IPS-20b (cell line): ENCODE data around the gene TMCC3.

Experiments
- H3K27ac ChIP-seq: one replicate; pipeline ENCODE4 v1.5.1; 2013; ENCODE audit warnings: low read length
- H3K27me3 ChIP-seq: 2 replicates; pipeline ENCODE4 v1.6.1; 2013; ENCODE audit warnings: mild to moderate bottlenecking, low read length, inconsistent platforms; ENCODE audit not compliant: insufficient read depth
- H3K36me3 ChIP-seq: 2 replicates; pipeline ENCODE4 v1.6.1; 2013; ENCODE audit warnings: low read depth, mild to moderate bottlenecking, inconsistent platforms, low read length, moderate library complexity; ENCODE audit not compliant: insufficient read depth
- H3K4me1 ChIP-seq: 2 replicates; pipeline ENCODE4 v1.6.1; 2013; ENCODE audit warnings: mild to moderate bottlenecking, control low read depth, inconsistent platforms, low read length, moderate library complexity; ENCODE audit not compliant: insufficient read depth
- H3K4me3 ChIP-seq: 2 replicates; pipeline ENCODE4 v1.5.1; 2013; ENCODE audit warnings: mild to moderate bottlenecking, low read length, inconsistent platforms
- H3K9ac ChIP-seq: 2 replicates; pipeline ENCODE4 v1.6.1; 2013; ENCODE audit warnings: low read depth, mild to moderate bottlenecking, inconsistent platforms, low read length, moderate library complexity
- H3K9me3 ChIP-seq: 2 replicates; pipeline ENCODE4 v1.6.1; 2013; ENCODE audit warnings: mild to moderate bottlenecking, low read depth, low read length, inconsistent platforms; ENCODE audit not compliant: insufficient read depth

The TMCC3 gene

DNA sequence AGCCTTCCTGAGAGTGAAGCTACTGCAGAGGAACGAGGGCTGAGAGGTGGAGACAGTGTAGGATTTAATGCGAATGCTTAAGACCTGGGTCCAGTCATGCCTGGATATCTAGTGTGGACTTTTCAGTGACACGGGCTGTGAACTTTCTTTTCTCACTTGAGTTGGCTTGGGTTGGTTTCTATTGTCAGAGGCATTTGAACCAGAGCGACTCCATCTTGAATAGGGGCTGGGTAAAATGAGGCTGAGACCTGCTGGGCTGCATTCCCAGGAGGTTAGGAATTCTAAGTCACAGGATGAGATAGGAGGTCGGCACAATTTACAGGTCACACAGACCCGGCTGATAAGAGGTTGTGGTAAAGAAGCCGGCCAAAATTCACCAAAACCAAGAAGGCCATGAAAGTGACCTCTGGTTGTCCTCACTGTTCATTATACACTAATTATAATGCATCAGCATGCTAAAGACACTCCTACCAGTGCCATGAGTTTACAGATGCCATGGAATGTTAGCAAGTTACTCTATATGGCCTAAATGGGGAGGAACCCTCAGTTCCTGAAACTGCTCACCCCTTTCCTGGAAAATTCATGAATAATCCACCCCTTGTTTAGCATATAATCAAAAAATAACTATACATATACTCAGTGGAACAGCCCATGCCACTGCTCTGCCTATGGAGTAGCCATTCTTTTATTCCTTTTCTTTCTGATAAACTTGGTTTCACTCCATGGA, 34.2 kb upstream of the TMCC3 start:
- H3K27me3 ChIP-seq = no peaks in the 10 kb centered on the region
- H3K9me3 ChIP-seq = no peaks in the 10 kb centered on the region
- H3K36me3 ChIP-seq = no peaks in the 10 kb centered on the region
- no peak overlapping the region for H3K4me3 ChIP-seq
- H3K9ac ChIP-seq = no peak overlapping the region
- H3K4me1 ChIP-seq = no peaks in the 10 kb centered on the region; the same call in 1 of the 2 replicates
- no peak overlapping the region for H3K27ac ChIP-seq

DNA sequence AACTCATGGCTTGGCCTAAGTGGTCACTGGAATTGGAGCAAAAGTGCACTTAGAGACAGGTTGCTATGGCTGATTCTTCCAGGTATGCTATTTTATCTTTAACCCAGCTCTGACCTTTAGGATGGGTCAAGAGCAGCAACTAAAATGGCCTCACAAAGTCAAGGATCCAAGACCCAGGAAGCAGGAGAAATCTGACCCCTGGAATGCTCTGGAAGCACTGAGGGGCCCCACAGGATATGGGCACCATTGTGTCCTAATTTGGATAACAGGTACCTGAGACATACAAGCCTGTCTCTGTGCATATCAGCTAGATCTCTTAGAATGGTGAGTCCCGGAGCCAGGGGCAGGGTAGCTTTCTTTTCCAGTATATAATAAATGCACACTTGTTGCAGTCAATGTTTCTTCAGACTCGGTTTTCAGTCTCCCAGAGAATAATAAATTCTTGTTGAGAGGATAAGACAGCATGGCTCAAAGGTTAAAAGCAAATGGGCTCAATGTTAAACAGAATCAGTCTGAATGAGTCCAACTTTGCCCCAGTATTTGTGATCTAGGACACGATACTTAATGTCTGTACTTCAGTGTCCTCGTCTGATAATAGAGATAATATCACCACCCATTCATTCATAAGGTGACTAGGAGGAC, 29.3 kb upstream of the TMCC3 start:
- H3K27me3 ChIP-seq = no peaks in the 10 kb centered on the region
- no peaks in the 10 kb centered on the region; the same call in none of the 2 replicates for H3K4me1 ChIP-seq
- no peak overlapping the region for H3K9ac ChIP-seq
- no peaks in the 10 kb centered on the region for H3K9me3 ChIP-seq
- H3K4me3 ChIP-seq = no peak overlapping the region
- no peaks in the 10 kb centered on the region for H3K36me3 ChIP-seq
- no peak overlapping the region for H3K27ac ChIP-seq

GRCh38 chr12:94678849-94679248, 28.5 kb upstream of the TMCC3 start:
- H3K27me3 ChIP-seq = no peaks in the 10 kb centered on the region
- H3K4me1 ChIP-seq = no peaks in the 10 kb centered on the region; the same call in none of the 2 replicates
- no peaks in the 10 kb centered on the region for H3K36me3 ChIP-seq
- no peak overlapping the region for H3K27ac ChIP-seq
- H3K9me3 ChIP-seq = no peaks in the 10 kb centered on the region
- H3K9ac ChIP-seq = no peak overlapping the region
- H3K4me3 ChIP-seq = no peak overlapping the region

GRCh38 chr12:94678379-94678778, 28.0 kb upstream of the TMCC3 start:
- H3K4me3 ChIP-seq = no peak overlapping the region
- no peak overlapping the region for H3K27ac ChIP-seq
- no peaks in the 10 kb centered on the region for H3K9me3 ChIP-seq
- H3K9ac ChIP-seq = no peak overlapping the region
- no peaks in the 10 kb centered on the region for H3K36me3 ChIP-seq
- H3K27me3 ChIP-seq = no peaks in the 10 kb centered on the region
- no peaks in the 10 kb centered on the region; the same call in none of the 2 replicates for H3K4me1 ChIP-seq

DNA sequence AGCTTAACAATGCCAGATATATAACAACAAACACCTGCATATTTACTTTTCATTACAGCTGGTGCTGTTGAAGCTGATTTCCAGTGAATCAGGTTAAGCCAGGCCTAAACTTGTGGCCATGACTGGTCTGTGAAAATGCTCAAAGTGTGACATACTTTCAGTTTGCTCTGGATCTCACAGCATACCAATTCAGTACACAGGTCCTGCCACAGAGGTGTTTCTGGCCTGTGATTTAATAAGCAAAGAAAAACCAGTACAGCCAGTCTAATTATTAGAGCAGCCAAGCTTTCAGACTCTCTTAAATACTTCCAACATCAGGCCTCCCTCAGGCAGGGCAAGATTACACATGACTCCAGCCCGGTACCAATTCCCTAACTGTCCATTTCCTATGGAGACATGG, 27.4 kb upstream of the TMCC3 start:
- H3K9me3 ChIP-seq = no peaks in the 10 kb centered on the region
- H3K4me1 ChIP-seq = no peaks in the 10 kb centered on the region; the same call in none of the 2 replicates
- no peaks in the 10 kb centered on the region for H3K36me3 ChIP-seq
- H3K4me3 ChIP-seq = no peak overlapping the region
- H3K9ac ChIP-seq = no peak overlapping the region
- no peaks in the 10 kb centered on the region for H3K27me3 ChIP-seq
- no peak overlapping the region for H3K27ac ChIP-seq

GRCh38 chr12:94676922-94677321, 26.6 kb upstream of the TMCC3 start:
- Histone ChIP-seq H3K9me3 (no peaks in the 10 kb centered on the region), H3K27ac (no peak overlapping the region), H3K27me3 (no peaks in the 10 kb centered on the region)

DNA sequence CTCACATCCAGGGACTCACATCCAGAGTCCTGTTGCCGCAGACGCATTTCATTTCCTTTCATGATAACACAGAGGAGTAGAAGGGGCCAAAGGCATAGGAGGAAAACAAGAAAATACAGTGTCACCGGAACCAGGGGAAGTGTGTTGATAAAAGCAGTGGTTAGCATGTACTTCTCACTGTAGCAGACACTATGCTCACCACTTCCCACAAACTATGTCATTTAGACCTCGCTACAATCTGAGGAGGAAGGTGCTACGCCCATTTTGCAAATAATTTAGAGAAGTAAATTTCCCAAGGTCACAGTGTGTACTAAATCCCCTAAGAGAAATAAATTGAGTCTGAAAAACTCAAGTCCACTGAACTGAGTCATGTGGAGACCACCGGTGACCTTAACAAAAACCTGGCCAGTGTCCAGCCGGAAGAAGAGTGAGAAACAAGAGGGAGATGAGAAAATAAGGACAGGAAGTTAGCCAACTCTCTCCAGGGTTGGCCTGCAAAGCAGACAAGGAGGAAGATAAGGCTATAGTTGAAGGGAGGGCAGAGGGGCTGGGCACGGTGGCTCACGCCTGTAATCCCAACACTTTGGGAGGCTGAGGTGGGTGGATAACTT, 25.8 kb upstream of the TMCC3 start:
- no peak overlapping the region for H3K4me3 ChIP-seq

More at GRCh38 chr12:94676922-94677321, 26.6 kb upstream of the TMCC3 start:
- Histone ChIP-seq H3K4me3 (no peak overlapping the region), H3K36me3 (no peaks in the 10 kb centered on the region), H3K9ac (no peak overlapping the region), H3K4me1 (no peaks in the 10 kb centered on the region; the same call in none of the 2 replicates)

DNA sequence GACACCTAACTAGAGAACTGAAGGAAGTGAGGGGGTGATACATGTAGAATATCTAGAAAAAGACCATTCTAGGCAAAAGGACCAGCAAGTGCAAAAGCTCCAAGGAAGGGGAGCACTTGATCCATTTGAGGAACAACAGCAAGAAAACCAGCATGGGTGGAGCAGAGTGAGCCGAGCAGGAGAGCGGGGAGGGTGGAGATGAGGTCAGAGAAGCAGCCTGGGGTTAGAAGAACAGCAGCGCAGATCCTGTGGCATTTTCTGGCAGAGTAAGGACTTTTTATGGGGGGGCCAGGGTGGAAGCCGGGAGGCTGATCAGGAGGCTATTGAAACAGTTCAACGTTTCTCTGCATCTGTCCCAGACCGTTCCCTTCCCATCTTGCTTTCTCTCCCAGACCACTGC, 24.5 kb upstream of the TMCC3 start:
- Histone ChIP-seq H3K4me3 (no peak overlapping the region), H3K27me3 (no peaks in the 10 kb centered on the region), H3K36me3 (no peaks in the 10 kb centered on the region), H3K4me1 (no peaks in the 10 kb centered on the region; the same call in none of the 2 replicates), H3K27ac (no peak overlapping the region), H3K9me3 (no peaks in the 10 kb centered on the region), H3K9ac (no peak overlapping the region)

More for the DNA sequence above, 25.8 kb upstream of the TMCC3 start:
- Histone ChIP-seq H3K27ac (no peak overlapping the region), H3K9ac (no peak overlapping the region), H3K27me3 (no peaks in the 10 kb centered on the region), H3K4me1 (no peaks in the 10 kb centered on the region; the same call in none of the 2 replicates), H3K9me3 (no peaks in the 10 kb centered on the region), H3K36me3 (no peaks in the 10 kb centered on the region)

DNA sequence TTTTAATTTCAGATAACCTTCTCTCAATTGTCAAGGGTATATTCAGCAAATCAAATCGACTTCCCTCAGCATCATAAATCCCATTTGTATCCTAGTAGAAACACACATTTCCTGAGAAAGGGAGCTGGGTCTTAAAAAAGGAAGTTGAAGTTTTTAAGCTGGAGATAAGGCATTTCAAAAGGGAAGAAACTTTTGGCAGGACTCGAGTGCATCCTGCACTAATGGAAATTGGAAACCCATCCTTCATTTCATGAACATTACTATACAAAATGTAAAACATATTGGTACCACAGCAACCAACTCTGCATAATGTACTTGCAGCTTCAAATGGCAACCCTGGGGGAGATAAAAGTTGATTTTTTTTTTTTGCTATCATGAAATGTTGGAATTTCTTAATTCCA, 23.7 kb upstream of the TMCC3 start:
- no peak overlapping the region for H3K9ac ChIP-seq

DNA sequence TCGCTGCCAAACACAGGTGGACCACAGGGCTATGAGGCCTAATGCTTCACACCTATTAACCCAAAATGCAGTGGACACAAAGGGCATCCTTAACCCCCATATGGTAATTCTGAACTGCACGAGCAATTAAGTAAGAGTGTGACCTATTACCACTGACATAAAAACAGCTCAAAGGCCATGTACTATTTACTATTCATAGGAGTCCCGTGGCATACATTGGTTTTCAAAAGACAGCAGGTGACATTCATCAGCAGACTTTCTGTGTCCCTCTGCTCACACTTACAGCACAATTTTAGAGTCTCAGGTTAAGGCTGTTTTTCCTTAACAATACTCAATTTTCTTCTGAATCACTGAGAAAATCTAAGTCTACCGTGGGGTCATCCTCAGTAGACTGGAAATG, 23.1 kb upstream of the TMCC3 start:
- H3K27ac ChIP-seq = no peak overlapping the region
- no peaks in the 10 kb centered on the region for H3K36me3 ChIP-seq
- H3K9ac ChIP-seq = no peak overlapping the region
- no peaks in the 10 kb centered on the region for H3K9me3 ChIP-seq
- no peaks in the 10 kb centered on the region for H3K4me1 ChIP-seq
- no peak overlapping the region for H3K4me3 ChIP-seq
- H3K27me3 ChIP-seq = no peaks in the 10 kb centered on the region

More for the DNA sequence above, 23.7 kb upstream of the TMCC3 start:
- H3K4me3 ChIP-seq = no peak overlapping the region
- H3K36me3 ChIP-seq = no peaks in the 10 kb centered on the region
- no peaks in the 10 kb centered on the region for H3K4me1 ChIP-seq
- no peaks in the 10 kb centered on the region for H3K27me3 ChIP-seq
- H3K9me3 ChIP-seq = no peaks in the 10 kb centered on the region
- H3K27ac ChIP-seq = no peak overlapping the region

DNA sequence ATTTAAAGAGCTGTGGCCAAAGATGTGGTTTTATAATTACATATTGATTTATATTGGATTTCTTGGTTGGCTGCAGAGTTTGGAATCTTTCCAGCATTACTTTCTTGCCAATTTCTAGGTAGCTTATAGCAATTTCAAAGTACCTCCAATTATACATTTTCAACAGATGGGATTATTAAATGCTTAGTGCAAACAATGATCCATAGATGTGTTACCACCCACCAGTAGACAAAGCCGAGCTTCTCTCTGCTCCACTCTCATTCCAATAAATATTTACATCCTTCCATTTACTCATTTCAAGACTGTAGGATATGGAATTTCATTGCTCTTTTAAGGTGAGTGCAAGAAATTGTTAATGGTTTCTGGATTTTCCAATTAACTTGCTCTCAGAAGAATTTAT, 21.6 kb upstream of the TMCC3 start:
- H3K9ac ChIP-seq = no peak overlapping the region
- no peaks in the 10 kb centered on the region for H3K4me1 ChIP-seq
- no peaks in the 10 kb centered on the region for H3K36me3 ChIP-seq
- no peaks in the 10 kb centered on the region for H3K27me3 ChIP-seq
- H3K4me3 ChIP-seq = no peak overlapping the region
- no peak overlapping the region for H3K27ac ChIP-seq
- no peaks in the 10 kb centered on the region for H3K9me3 ChIP-seq

- H3K9me3 ChIP-seq = no peaks in the 10 kb centered on the region
- H3K4me3 ChIP-seq = no peak overlapping the region
- no peaks in the 10 kb centered on the region for H3K27me3 ChIP-seq
- H3K36me3 ChIP-seq = no peaks in the 10 kb centered on the region
- no peak overlapping the region for H3K27ac ChIP-seq
- H3K4me1 ChIP-seq = no peaks in the 10 kb centered on the region
- H3K9ac ChIP-seq = no peak overlapping the region
These were observed 20.5 kb upstream of the TMCC3 start for GRCh38 chr12:94670898-94671297.
